NCI-H748 (cell line): ENCODE data around the gene CSNK1D.
A peak's percentile ranks its signal among the peaks of the same experiment; 100 is the strongest.

Experiments
- DNase-seq: peaks from one replicate; lab custom pipeline; 2025; ENCODE audit not compliant: unreplicated experiment; lab: John Stamatoyannopoulos, UW

Gene CSNK1D

GRCh38 chr17:82230609-82231311 is 42.7 kb downstream of the CSNK1D start:
- peak; percentile 59 for DNase-seq

- no peak for DNase-seq
Measured at GRCh38 chr17:82229698-82230608, 43.5 kb downstream of the CSNK1D start.

DNA sequence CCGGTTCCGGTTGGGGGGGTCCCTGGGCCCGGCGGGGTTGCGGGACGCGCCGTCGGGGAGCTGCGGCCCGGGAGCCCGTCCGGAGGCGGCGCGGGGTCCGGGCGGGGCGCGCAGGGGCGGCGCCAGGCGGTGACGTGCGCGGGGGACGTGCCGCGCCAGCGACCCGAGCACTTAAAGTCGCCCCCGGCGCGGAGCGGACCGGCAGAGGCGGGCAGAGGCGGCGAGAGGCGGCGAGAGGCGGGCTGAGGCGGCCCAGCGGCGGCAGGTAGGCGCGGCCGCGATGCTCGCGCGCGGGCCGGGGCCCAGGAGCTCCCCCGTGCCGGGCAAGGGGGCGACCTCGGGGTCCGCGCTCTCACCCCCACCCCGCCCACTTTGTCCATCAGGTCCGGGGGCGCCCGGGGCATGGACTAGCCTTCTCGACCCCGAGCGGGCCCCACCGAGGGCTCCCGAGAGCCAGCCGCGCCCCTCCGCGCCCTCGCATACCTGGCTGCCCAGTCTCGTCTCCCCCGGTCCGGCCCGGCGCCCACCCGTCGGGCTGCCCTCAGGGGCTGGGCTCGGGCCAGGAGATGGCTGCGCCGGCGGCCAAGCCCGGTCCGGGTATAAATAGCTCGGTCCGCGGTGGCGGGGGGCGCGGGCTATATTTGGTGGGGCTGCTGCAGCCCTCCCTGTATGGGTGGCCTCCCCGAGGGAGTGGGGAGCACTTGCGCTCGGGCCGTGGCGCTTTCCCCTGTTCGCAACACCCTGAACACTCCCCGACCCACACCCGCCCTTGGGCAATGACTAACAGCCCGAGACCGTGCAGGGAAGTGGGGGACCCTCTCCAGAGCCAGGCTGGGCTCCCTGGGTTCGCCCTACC is 44.4 kb downstream of the CSNK1D start, which contains the start of gene SLC16A3:
Gene SLC16A3, plus strand, starts transcription at position 201 of the 856 bp plus-strand sequence. CDS start 6,967 bp downstream, outside the sequence.
- DNase-seq, result peak; percentile 82

DNA sequence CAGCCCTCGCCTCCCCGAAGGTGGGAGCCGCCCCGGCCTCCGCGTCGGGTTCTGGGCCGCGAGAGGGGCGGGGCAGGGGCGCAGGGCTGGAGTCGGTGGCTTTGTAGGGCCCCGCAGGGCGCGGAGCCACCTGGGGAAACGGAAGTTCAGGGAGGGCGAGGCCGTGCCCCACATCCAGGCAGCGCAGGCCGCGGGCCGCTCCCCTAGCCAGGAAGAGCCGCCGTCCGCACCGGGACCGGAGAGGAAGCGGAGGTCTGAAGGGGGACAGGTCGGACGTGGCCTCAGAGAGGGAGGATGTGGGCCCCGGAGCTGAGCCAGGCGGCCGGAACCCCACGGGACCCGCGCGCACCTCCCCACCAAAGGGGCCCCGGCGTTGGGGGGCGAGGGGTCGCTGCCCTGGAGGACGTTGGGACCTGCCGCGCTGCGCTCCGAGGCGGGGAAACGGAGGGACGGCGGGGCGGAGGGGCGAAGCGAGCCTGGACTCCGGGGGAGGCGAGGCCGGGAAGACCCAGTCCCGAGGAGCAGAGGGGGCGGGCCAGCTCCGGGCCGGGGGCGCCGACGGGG is 45.1 kb downstream of the CSNK1D start:
- peak; percentile 47 for DNase-seq

DNA sequence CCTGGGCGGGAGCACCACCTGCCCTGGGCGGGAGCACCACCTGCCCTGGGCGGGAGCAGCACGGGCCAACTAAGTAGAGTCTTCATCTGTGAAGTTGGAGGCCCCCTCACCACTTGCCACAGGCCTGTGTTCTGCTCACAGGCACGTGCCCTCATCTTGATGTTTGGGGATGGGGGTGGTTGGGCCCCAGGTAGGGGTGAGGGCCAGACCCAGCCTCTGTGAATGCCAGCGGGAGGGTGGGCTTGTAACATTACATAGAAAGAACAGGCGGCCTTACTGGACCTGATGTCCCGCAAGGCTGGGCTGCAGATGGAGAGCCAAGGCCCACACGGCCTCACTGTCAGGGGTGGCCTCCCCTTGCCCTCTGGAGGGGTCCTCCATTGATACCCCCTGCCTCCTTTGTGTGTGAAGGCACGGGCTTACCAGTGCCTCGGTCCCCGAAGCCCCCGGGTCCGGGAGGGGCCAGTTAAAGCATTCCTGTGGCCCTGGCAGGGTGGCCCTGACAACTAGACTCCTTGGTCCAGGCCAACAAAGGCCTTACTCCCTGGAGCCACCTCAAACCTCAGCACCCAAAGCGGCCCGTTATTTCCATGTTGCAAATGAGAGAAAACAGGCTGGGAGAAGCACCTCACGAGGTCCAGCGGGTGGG is 45.7 kb downstream of the CSNK1D start:
- no peak for DNase-seq

DNA sequence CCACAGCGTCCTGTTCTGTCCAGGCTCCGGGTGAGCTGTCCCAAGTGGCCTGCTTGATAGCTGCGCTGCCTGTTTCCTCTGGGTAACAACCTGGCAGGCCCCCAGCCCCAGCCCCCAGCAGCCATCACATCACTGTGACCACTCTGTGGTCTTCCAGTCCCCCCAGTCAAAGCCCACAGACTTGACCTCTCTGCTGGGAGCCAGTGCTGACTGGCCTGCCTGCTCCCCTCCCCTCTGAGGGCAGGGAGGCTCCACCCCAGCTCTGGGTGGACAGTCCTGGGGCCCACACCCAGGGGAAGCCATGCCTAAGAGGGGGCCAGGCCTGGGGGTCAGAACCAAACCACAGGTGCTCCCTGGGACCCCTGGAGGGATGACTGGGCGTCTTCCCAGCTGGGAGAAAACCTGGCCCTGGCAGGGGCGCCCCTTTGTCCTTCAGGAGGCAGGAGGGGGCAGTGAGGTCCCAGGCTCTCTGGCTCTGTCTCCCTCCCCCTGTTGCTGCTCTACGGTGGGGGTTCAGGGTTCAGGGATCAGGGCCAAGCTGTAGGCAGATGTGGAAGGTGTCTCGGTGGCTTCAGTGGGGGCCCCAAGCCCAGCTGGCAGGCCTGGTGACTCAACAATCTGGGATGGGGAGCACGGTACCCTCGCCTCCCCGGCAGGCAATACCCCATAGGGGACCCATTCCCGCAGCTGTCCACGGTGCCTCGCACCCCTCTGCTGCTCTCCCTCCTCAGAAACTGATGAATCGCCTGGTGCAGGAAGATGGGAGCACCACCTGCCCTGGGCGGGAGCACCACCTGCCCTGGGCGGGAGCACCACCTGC is 46.5 kb downstream of the CSNK1D start:
- DNase-seq, result no peak

GRCh38 chr17:82226146-82226808 is 47.2 kb downstream of the CSNK1D start:
- DNase-seq, result no peak

- DNase-seq, result no peak
Measured at GRCh38 chr17:82225368-82226029, 48.0 kb downstream of the CSNK1D start.

GRCh38 chr17:82224666-82225065 is 48.8 kb downstream of the CSNK1D start:
- no peak for DNase-seq

- DNase-seq, result no peak
Measured at GRCh38 chr17:82223517-82223916, 50.0 kb downstream of the CSNK1D start.

- DNase-seq, result no peak
Measured at GRCh38 chr17:82222816-82223215, 50.7 kb downstream of the CSNK1D start.

DNA sequence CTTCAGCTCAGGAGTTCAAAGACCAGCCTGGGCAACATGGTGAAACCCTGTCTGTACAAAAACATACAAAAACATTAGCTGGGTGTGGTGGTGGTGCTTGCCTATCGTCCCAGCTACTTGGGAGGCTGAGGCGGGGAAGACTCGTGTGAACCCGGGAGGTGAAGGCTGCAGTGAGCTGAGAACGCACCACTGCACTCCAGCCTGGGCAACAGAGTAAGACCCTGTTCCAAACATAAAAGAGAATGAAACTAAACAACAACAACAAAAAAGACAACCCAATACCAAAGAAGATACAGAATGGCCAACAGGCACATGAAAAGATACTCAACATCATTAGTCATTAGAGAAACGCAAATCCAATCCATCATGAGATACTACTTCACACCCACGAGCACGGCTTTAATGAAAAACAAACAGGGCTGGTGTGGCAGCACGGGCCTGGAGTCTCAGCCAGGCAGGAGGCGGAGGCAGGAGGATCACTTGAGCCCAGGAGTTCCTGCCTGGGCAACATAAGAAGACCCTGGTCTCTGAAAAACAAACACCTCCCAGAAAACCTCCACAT is 52.1 kb downstream of the CSNK1D start:
- no peak for DNase-seq

DNA sequence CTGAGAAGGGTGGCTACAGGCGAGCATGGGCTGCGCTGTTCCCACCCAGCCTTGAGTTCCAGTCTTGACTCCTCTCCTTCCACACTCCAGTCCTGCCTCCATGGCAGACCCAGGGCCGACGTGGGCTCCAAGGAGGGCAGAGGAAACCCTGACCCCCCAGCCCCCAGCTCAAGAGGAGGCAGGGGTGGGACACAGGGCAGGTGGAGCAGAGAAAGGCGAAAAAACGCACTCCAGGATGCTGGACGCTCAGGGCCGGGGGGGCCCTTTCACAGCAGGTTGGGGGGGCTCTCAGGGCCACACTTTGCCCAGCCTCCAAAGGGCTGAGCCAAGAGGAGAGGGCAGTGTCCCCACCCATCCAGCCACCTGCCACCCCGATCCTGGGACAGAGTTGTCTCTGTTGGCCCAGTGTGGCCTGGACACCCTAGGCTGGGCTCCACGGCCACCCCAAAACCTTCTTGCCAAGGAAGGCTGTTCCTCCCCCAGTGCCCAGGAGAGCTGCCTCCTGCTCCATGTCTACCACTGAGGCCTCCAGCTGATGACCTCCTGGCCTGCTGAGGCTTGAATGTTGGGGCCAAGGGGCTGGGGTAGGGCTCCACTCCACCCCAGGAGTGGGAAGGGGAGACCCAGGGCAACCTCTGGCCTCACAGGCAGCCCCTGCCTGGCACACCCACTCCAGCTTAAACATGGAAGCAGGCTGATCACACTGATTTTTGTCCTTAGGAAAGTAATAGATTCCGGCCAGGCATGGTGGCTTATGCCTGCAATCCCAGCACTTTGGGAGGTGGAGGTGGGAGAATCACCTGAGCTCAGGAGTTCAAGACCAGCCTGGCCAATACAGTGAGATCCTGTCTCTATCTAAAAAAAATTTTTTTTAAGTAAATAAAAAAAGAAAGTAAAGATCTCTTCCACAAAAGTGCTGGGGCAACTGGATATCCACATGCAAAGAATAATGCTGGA is 53.5 kb downstream of the CSNK1D start:
- no peak for DNase-seq

DNA sequence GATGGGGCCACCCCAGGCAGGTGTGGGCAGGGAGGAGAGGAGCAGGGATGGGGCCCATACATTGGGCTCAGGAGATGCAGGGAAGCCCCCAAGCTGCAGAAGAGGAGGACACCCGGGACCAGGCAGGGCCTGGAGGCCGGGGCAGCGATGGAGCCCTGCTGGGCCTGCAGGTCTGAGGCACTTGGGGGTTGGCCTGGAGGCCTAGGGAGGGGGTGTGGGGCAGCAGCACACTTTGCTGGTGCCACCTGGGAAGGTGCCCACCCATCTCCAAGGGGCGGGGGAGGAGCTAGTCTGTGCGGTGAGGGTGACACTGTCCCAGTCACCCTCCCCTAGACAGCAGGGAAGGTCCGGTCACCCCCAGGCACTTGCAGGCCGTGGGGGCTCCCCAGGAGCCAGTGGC is 54.4 kb downstream of the CSNK1D start:
- DNase-seq, result no peak

DNA sequence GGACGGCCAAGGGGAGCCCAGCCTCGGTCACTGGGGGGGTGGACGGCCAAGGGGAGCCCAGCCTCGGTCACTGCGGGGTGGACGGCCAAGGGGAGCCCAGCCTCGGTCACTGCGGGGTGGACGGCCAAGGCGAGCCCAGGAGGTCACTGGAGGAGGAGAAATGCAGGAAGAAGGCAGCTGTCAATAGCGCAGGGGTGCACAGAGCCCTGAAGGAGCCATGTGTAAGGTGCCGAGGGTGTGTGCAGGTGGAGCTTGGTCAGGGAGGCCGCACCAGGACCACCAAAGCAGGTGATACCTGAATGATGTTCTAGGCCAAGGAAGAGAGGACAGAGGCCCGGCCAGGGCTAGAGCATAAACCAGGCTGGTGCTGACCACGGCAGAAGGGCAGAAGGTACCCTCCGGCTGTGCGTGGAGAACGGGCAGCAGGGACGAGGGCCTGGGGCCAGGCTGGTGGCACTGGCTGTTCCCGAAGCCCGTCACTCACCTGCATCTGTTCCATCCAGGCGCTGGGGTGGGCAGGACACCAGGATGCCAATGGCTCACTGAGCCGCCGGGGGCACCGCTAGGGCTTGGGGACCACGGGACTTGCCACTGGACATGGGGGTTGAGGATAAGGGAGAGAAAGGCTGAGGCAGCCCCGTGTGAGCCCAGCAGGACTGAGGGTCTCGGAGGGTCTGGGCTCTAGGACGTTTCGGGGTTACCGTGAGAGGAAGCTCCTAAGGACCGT is 55.0 kb downstream of the CSNK1D start:
- DNase-seq, result no peak

DNA sequence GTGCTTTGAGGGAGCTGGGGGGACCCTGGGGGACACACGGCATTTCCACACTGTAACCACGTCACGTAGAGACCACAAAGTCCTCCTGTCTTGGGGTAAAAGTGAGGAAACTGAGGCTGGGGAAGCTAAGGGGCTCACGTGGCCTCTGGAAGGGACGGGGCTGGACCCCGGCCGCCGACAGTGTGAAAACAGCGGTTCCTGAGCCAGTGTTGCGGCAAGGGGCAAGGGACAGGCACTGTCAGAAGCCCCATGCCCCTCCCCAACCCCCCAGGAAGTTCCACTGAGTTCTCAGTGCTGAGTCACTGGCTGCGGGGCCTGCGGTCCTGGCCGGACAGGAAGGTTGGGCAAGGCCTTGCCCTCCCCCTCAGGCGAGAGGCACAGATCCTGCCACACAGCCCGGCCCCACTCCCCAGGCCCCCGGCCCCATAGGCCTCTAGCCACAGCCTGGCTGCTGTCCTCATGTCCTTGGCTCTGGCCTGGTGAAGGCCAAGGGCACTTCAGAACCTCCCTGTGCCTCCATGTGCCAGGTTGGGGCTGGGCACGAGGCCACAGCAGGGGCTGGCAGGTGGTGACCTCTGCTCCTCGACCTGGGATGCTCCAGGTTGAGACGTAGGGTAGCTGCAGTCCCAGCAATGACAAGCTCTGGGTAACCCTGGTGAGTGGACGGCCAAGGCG is 55.8 kb downstream of the CSNK1D start:
- DNase-seq, result no peak
